AG08395 (cell line): ENCODE measurements around the gene PRKCSH.

Experiments
- DNase-seq: peaks from one replicate; pipeline ENCODE4 v3.0.0; 2012; ENCODE audit warnings: mixed read lengths, low spot score

PRKCSH gene

GRCh38 chr19:11478167-11479089 lies 43.0 kb downstream of the PRKCSH start:
- DNase-seq: no peak

GRCh38 chr19:11479090-11479897 lies 43.9 kb downstream of the PRKCSH start:
- no peak for DNase-seq

GRCh38 chr19:11479898-11480714 lies 44.7 kb downstream of the PRKCSH start:
- no peak for DNase-seq

GRCh38 chr19:11480715-11481533 lies 45.5 kb downstream of the PRKCSH start, which contains the start of gene ELAVL3:
Gene ELAVL3, minus strand, starts transcription at chr19:11481046. Its CDS starts 438 bp downstream, at chr19:11480608.
- no peak for DNase-seq

GRCh38 chr19:11481534-11482383 lies 46.3 kb downstream of the PRKCSH start:
- peak; percentile 91 for DNase-seq

GRCh38 chr19:11482384-11483050 lies 47.1 kb downstream of the PRKCSH start:
- DNase-seq: peak; percentile 92

GRCh38 chr19:11483366-11484111 lies 48.1 kb downstream of the PRKCSH start:
- no peak for DNase-seq

- no peak for DNase-seq
Observed at GRCh38 chr19:11485245-11485837, 49.9 kb downstream of the PRKCSH start.

GRCh38 chr19:11486661-11487503 lies 51.4 kb downstream of the PRKCSH start:
- DNase-seq: no peak

- DNase-seq: no peak
Observed at GRCh38 chr19:11489378-11489777, 53.9 kb downstream of the PRKCSH start.

GRCh38 chr19:11494634-11495285 lies 59.3 kb downstream of the PRKCSH start:
- DNase-seq: no peak

GRCh38 chr19:11495481-11495880 lies 60.0 kb downstream of the PRKCSH start:
- no peak for DNase-seq

GRCh38 chr19:11495885-11496284 lies 60.5 kb downstream of the PRKCSH start:
- DNase-seq: no peak

- peak; percentile 82 for DNase-seq
Observed at GRCh38 chr19:11496391-11497163, 61.1 kb downstream of the PRKCSH start.

GRCh38 chr19:11499220-11499726 lies 63.8 kb downstream of the PRKCSH start:
- DNase-seq: no peak

GRCh38 chr19:11499890-11500420 lies 64.5 kb downstream of the PRKCSH start:
- no peak for DNase-seq
